Measurements from ENCODE around the gene POLR2J. TPM values are rescaled to one million over a fixed set of nuclear protein-coding genes. Genes with fewer than 3 reads are reported as not detected.
A peak's percentile ranks its signal among the peaks of the same experiment; 100 is the strongest.

POLR2J gene
- total RNA-seq, 1 experiment from 2014 or later = 50.5 TPM

DNA sequence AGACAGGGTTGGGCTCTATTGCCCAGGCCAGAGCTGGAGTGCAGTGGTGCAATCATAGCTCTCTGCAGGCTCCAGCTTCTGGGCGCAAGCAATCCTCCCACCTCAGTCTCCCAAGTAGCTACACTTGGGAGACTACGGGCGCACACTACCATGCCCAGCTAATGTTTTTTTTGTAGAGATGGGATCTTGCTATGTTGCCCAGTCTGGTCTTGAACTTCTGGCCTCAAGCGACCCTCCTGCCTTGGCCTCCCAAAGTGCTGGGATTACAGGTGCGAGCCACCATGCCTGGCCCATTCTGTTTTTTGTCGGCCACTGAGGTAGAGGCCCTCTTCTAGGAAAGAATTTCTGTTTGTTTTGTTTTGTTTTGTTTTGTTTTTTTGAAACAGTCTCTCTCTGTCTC, 26.3 kb downstream of the POLR2J start:
- TF ChIP-seq, protein P1, sequence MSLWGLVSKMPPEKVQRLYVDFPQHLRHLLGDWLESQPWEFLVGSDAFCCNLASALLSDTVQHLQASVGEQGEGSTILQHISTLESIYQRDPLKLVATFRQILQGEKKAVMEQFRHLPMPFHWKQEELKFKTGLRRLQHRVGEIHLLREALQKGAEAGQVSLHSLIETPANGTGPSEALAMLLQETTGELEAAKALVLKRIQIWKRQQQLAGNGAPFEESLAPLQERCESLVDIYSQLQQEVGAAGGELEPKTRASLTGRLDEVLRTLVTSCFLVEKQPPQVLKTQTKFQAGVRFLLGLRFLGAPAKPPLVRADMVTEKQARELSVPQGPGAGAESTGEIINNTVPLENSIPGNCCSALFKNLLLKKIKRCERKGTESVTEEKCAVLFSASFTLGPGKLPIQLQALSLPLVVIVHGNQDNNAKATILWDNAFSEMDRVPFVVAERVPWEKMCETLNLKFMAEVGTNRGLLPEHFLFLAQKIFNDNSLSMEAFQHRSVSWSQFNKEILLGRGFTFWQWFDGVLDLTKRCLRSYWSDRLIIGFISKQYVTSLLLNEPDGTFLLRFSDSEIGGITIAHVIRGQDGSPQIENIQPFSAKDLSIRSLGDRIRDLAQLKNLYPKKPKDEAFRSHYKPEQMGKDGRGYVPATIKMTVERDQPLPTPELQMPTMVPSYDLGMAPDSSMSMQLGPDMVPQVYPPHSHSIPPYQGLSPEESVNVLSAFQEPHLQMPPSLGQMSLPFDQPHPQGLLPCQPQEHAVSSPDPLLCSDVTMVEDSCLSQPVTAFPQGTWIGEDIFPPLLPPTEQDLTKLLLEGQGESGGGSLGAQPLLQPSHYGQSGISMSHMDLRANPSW (CRISPR knock-in tag; conservative IDR thresholded peaks at IDR 0.05; ENCODE audit: low read depth) = no peak
- TF ChIP-seq ZNF121 (CRISPR knock-in tag; IDR thresholded peaks at IDR 0.05) = peak; percentile 95
- ATAC-seq (no peak), DNase-seq (ENCODE audit: low spot score) (no peak)
- no peak overlapping the region for H3K4me3 Mint-ChIP-seq
- ChIA-PET CTCF (interaction anchor here (1.0 to 2.6 kb wide), 4 partner anchors 13 to 48 kb away, joined by 3 to 13 read pairs (median 4); no protein-coding TSS in a partner anchor), POLR2A (interaction anchor here (1.2 kb wide), 1 partner anchor 11 kb away, joined by 6 read pairs; no protein-coding TSS in a partner anchor)
- no peaks in the 10 kb centered on the region for H3K27me3 Mint-ChIP-seq (ENCODE audit: low read depth)
- H3K27ac Mint-ChIP-seq = no peak overlapping the region
- H3K9me3 Mint-ChIP-seq = no peaks in the 10 kb centered on the region
- peaks cover 9% of the 10 kb centered on the region; the same call in 1 of the 2 replicates for H3K36me3 Mint-ChIP-seq
- peaks cover 9% of the 10 kb centered on the region for H3K4me1 Mint-ChIP-seq

DNA sequence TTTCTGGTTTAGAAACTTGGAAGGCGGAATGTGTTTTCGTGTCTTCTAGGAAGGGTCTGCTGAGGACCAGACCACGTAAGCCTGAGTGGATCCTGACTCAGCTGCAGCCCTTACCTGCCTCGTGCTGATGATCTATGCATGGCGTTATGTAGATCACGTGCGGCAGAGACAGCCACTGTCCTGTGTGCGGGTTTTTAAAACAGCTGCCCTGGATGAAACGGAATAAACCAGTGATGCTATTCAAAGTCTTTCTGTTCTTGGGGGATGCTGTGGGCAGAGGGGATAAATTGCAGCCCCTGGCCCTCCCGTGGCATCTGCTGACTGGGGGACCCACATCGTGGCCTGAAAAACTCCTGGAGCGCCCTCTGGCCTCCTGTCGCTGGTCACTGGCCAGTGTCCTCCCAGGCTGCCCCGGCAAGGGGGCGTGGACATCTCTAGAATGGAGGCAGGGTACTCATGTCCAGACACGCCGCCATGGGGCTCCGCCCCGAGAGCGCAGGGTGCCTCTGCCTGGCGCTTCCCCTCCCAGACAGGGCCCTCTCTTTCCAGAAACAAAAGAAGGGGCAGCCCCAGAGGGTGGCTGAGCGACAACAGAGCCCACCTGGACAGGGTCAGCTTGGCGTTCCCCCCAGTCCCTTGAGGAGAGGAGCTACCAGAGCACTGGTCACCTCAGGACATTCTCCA, 27.2 kb downstream of the POLR2J start:
- DNase-seq (ENCODE audit: low spot score) (peak; percentile 55), ATAC-seq (peak; percentile 65)
- TF ChIP-seq TCF7 (CRISPR knock-in tag; IDR thresholded peaks at IDR 0.05; ENCODE audit: low read depth) (no peak), KAT7 (CRISPR knock-in tag; IDR thresholded peaks at IDR 0.05; ENCODE audit: borderline replicate concordance) (no peak), ESRRA (CRISPR knock-in tag; IDR thresholded peaks at IDR 0.05; ENCODE audit: borderline replicate concordance) (no peak), ZNF232 (CRISPR knock-in tag; IDR thresholded peaks at IDR 0.05) (no peak), ZBTB21 (CRISPR knock-in tag; IDR thresholded peaks at IDR 0.05; ENCODE audit: borderline replicate concordance) (no peak), ZNF263 (CRISPR knock-in tag; IDR thresholded peaks at IDR 0.05; ENCODE audit: low read depth) (no peak), HMGA2 (CRISPR knock-in tag; IDR thresholded peaks at IDR 0.05) (no peak)
- Mint-ChIP-seq H3K4me3 (no peak overlapping the region), H3K36me3 (peaks cover 2% of the 10 kb centered on the region; the same call in 1 of the 2 replicates), H3K9me3 (no peaks in the 10 kb centered on the region), H3K27ac (no peak overlapping the region), H3K4me1 (peaks cover 9% of the 10 kb centered on the region), H3K27me3 (ENCODE audit: low read depth) (no peaks in the 10 kb centered on the region)
- ChIA-PET POLR2A (interaction anchor here (0.6 to 1.2 kb wide), 2 partner anchors 10 to 56 kb away, joined by 3 to 6 read pairs; partner anchors contain the start of gene PRKRIP1), CTCF (interaction anchor here (1.0 to 2.6 kb wide), 3 partner anchors 16 to 172 kb away, joined by 3 to 13 read pairs (median 4); no protein-coding TSS in a partner anchor)

DNA sequence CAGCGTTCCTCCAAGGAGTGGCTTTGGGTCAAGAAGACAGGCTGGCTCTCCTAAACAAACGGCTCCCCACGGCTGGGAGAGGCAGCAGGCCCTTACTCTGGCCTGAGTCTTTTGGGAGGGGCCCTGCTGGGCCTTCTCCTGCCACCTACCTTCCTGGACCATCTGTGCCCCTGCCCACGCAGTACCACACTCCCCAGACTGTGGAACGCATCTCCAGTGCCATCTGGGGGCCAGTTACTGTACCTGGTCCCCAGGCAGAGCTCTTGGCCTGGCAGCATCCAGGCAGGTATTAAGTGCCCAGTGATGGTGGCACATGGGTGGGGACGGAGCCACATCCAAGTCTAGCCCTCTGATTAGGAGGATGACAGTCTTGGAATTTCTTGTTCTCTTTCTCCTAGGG, 28.5 kb downstream of the POLR2J start:
- no peaks in the 10 kb centered on the region for H3K9me3 Mint-ChIP-seq
- POLR2A ChIA-PET = interaction anchor here (0.5 kb wide), 1 partner anchor 15 kb away, joined by 3 read pairs; no protein-coding TSS in a partner anchor
- peak overlapping the region; percentile 68 for H3K27ac Mint-ChIP-seq
- H3K27me3 Mint-ChIP-seq (ENCODE audit: low read depth) = no peaks in the 10 kb centered on the region
- H3K4me3 Mint-ChIP-seq = no peak overlapping the region
- H3K4me1 Mint-ChIP-seq = peaks cover 9% of the 10 kb centered on the region
- ATAC-seq (peak; percentile 11; the same call in 1 of the 2 replicates), DNase-seq (ENCODE audit: low spot score) (no peak)
- H3K36me3 Mint-ChIP-seq = peaks cover under 1% of the 10 kb centered on the region
- TF ChIP-seq ZNF425 (CRISPR knock-in tag; conservative IDR thresholded peaks at IDR 0.05) (no peak), ZNF317 (CRISPR knock-in tag; IDR thresholded peaks at IDR 0.05; ENCODE audit: borderline replicate concordance, low read depth) (no peak), FOXJ3 (CRISPR knock-in tag; IDR thresholded peaks at IDR 0.05; ENCODE audit: borderline replicate concordance) (no peak), ZSCAN18 (CRISPR knock-in tag; IDR thresholded peaks at IDR 0.05) (no peak), NR1H2 (CRISPR knock-in tag; IDR thresholded peaks at IDR 0.05) (no peak)
- TF ChIP-seq, protein P2, sequence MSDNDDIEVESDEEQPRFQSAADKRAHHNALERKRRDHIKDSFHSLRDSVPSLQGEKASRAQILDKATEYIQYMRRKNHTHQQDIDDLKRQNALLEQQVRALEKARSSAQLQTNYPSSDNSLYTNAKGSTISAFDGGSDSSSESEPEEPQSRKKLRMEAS (CRISPR knock-in tag; IDR thresholded peaks at IDR 0.05) = no peak
- CTCF ChIA-PET = interaction anchor here (0.9 to 2.6 kb wide), 5 partner anchors 8 to 170 kb away, joined by 3 to 13 read pairs (median 4); partner anchors contain the start of gene PRKRIP1
